ENCODE measurements around the gene NPL. TPM values are rescaled to one million over a fixed set of nuclear protein-coding genes. Genes with fewer than 3 reads are reported as not detected.

NPL gene
- total RNA-seq = 10 to 100 TPM in 2 of 4 donors, 1 to 10 TPM in 1, not detected in 1; 9.6 to 94.5 (median 11.4) TPM

- TF ChIP-seq EP300 (IDR thresholded peaks at IDR 0.05; ENCODE audit: low read depth) (no peak), CTCF (IDR thresholded peaks at IDR 0.05) (no peak), POLR2AphosphoS5 (IDR thresholded peaks at IDR 0.05) (peak; percentile 73 to 94 (median 92)), POLR2A (IDR thresholded peaks at IDR 0.05) (peak; percentile 80)
- DNase-seq = peak; percentile 88
These were observed at the start of gene NPL for GRCh38 chr1:182789138-182790076. Gene NPL, plus strand, starts transcription at chr1:182789773. Its CDS starts 4,599 bp downstream, at chr1:182794372.

GRCh38 chr1:182740120-182740519 is 49.5 kb upstream of the NPL start:
- intact Hi-C loops (cut with DNase I; ENCODE audit: low total_unique reads) (no loop called here), in situ Hi-C loops (cut with MboI; ENCODE audit: low pct_ligation_motif_present in 1 of 4, low pct_unique_long_range_greater_than_20kb in 1 of 4, low sequenced_read_pairs in 3 of 4) (no loop called here)
- Histone ChIP-seq H3K27ac (no peak overlapping the region), H3K27me3 (no peaks in the 10 kb centered on the region), H3K4me3 (no peak overlapping the region), H3K4me1 (no peaks in the 10 kb centered on the region), H3K9me3 (no peaks in the 10 kb centered on the region), H3K36me3 (no peaks in the 10 kb centered on the region)
- 93 to 100% methylated on average over 1 of the region's 1 CpG for WGBS, 2 donors (ENCODE audit: low coverage in 1 of 2)
- TF ChIP-seq POLR2AphosphoS5 (IDR thresholded peaks at IDR 0.05) (no peak), EP300 (IDR thresholded peaks at IDR 0.05; ENCODE audit: low read depth) (no peak), POLR2A (IDR thresholded peaks at IDR 0.05) (no peak), CTCF (IDR thresholded peaks at IDR 0.05) (no peak)
- no peak for DNase-seq

More at GRCh38 chr1:182789138-182790076, at the start of gene NPL:
- Histone ChIP-seq H3K4me1 (peaks cover 4 to 17% (median 14%) of the 10 kb centered on the region in 4 donors), H3K36me3 (no peaks in the 10 kb centered on the region), H3K27ac (peak within 1 kb of the TSS; percentile 63 to 83 (median 76)), H3K4me3 (peak within 1 kb of the TSS; percentile 53 to 76 (median 64)), H3K27me3 (no peaks in the 10 kb centered on the region), H3K9me3 (no peaks in the 10 kb centered on the region)
- intact Hi-C loops (cut with DNase I; ENCODE audit: low total_unique reads) (no loop called here), in situ Hi-C loops (cut with MboI; ENCODE audit: low pct_ligation_motif_present in 1 of 4, low pct_unique_long_range_greater_than_20kb in 1 of 4, low sequenced_read_pairs in 3 of 4) (loop anchor here (5.0 to 25.0 kb wide), 5 partner anchors 187 to 702 kb away; partner anchors contain the start of genes RGS16 (in 2 of the 4) and RGSL1 (in 1 of the 4))
- 0 to 1% methylated on average over 3 to 82 of the region's 93 CpGs for WGBS, 2 donors (ENCODE audit: low coverage in 1 of 2)

GRCh38 chr1:182742780-182743179 is 46.8 kb upstream of the NPL start:
- Histone ChIP-seq H3K27me3 (no peaks in the 10 kb centered on the region), H3K4me1 (no peaks in the 10 kb centered on the region), H3K9me3 (no peaks in the 10 kb centered on the region), H3K27ac (no peak overlapping the region), H3K4me3 (no peak overlapping the region), H3K36me3 (no peaks in the 10 kb centered on the region)
- no peak for DNase-seq
- intact Hi-C loops (cut with DNase I; ENCODE audit: low total_unique reads) = no loop called here
- WGBS, 2 donors (ENCODE audit: low coverage in 1 of 2) = 70 to 95% methylated on average over 1 of the region's 1 CpG
- in situ Hi-C loops (cut with MboI; ENCODE audit: low pct_ligation_motif_present in 1 of 4, low pct_unique_long_range_greater_than_20kb in 1 of 4, low sequenced_read_pairs in 3 of 4) = no loop called here
- TF ChIP-seq EP300 (IDR thresholded peaks at IDR 0.05; ENCODE audit: low read depth) (no peak), POLR2A (IDR thresholded peaks at IDR 0.05) (no peak), POLR2AphosphoS5 (IDR thresholded peaks at IDR 0.05) (no peak), CTCF (IDR thresholded peaks at IDR 0.05) (no peak)
